Kidney (tissue), 14 donors: Measurements from ENCODE around the gene PAX1. TPM values are rescaled to one million over a fixed set of nuclear protein-coding genes. Genes with fewer than 3 reads are reported as not detected.
A peak's percentile ranks its signal among the peaks of the same experiment; 100 is the strongest.

Experiments
- DNase-seq, 5 donors: peaks; one replicate each; pipeline ENCODE4 v3.0.0-alpha.2; 2013 to 2020
- FAIRE-seq: peaks from 2 replicates; lab custom pipeline; 2012; peaks lifted over from hg19 to GRCh38; lab: Jason Lieb, UNC
- H3K27ac ChIP-seq, 2 donors: one replicate each; pipeline ENCODE4 v1.7.0; 2013; ENCODE audit warnings: low read depth in 2 of 2, low read length in 2 of 2, inconsistent platforms in 1 of 2
- H3K27me3 ChIP-seq: one replicate; pipeline ENCODE4 v1.7.1; 2013; ENCODE audit warnings: low read length, inconsistent platforms; ENCODE audit not compliant: control insufficient read depth, insufficient read depth
- H3K36me3 ChIP-seq, 3 donors: one replicate each; pipeline versions ENCODE4 v1.7.0 to v1.7.1; 2013; ENCODE audit warnings: low read length in 3 of 3, control low read depth in 1 of 3, inconsistent platforms in 1 of 3; ENCODE audit not compliant: insufficient read depth in 3 of 3, control insufficient read depth in 2 of 3
- H3K4me1 ChIP-seq, 3 donors: one replicate each; pipeline versions ENCODE4 v1.7.0 to v1.7.1; 2013; ENCODE audit warnings: low read length in 3 of 3, inconsistent platforms in 1 of 3, low read depth in 1 of 3; ENCODE audit not compliant: control insufficient read depth in 2 of 3, insufficient read depth in 2 of 3
- H3K4me3 ChIP-seq, 3 donors: one replicate each; pipeline versions ENCODE4 v1.7.0 to v1.8.1; 2013; ENCODE audit warnings: low read length in 3 of 3, control low read depth in 1 of 3, inconsistent platforms in 1 of 3
- H3K9ac ChIP-seq, 3 donors: one replicate each; pipeline versions ENCODE4 v1.7.0 to v1.7.1; 2013; ENCODE audit warnings: low read length in 3 of 3, control low read depth in 1 of 3, inconsistent platforms in 1 of 3
- H3K9me3 ChIP-seq, 3 donors: one replicate each; pipeline versions ENCODE4 v1.7.0 to v1.7.1; 2013; ENCODE audit warnings: low read length in 3 of 3, control low read depth in 1 of 3, inconsistent platforms in 1 of 3; ENCODE audit not compliant: control insufficient read depth in 2 of 3, insufficient read depth in 1 of 3
- intact Hi-C: fragments of 100-400 bp; cut with DNase I; formaldehyde crosslinking; loops from one replicate; pipeline ENCODE4 v1.11.1; 2022
- polyA plus RNA-seq: library from polyadenylated mRNA; stranded (reverse); fragments of 350-450 nt; fragmentation: Illumina TruSeq; extraction: RNeasy Lipid Tissue Mini Kit (QIAGEN cat#74804); gene quantifications from one replicate; pipeline ENCODE4 v1.2.3, GENCODE V29; 2014; ENCODE audit warnings: low read depth, low replicate concordance; ENCODE audit not compliant: insufficient read depth
- total RNA-seq: library from RNA; stranded (reverse); fragmentation: NEBNext Ultra II Directional; extraction: Animal tissue kit (Norgen Biotek cat#: 25700); gene quantifications from one replicate; pipeline ENCODE4 v1.2.1, GENCODE V29; 2021
- TF ChIP-seq, protein P1 (sequence below): IDR thresholded peaks from 3 replicates; pipeline ENCODE4 v1.5.1; 2012; ENCODE audit warnings: mild to moderate bottlenecking, moderate library complexity, borderline replicate concordance; ENCODE audit not compliant: insufficient read depth; ENCODE audit errors: extremely low read depth
- donor health status: control.
- donor health status: control.
- donor health status: control.
- donor health status: control.
- donor health status: control.
- donor health status: DM: yes; HTN: yes; CAD: no.
- donor health status: Normal renal cell carcinoma (clear cell type).

Gene PAX1
- total and polyA plus RNA-seq, 2 donors from 2014 or later = not detected

DNA sequence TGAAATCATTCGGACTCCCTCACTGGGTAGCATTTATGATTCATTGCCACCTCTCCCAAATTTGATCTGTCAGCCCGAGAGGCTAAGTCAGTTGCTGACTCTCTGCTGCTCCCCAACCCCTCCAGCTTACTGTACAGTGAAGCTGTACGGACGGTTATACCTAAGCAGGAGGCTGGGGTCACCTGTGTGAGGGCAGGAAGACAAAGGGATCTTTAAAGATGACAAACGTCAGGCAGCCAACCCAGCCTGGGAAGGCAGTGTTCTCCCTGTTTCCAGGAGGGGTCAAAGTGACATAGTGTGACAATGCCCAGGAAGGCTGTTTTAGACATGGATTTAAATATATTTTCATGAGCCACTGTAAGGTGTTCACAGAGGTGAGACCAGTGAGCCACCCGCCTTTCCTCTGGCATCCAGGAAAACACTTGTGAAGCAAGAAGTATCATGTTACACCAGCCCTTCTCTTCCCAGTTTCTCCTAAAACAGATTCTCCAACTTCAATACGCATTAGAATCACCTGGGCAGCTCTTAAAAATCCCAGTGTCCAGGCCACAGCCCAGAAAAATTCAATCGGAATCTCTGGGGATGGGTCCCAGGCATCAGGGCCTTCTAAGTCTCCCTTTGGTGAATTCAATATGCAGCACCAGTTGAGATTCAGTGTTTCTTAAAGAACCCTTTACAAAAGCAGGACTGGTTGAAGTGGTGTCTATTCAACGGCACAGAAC lies 6.8 kb upstream of the PAX1 start:
- no peaks in the 10 kb centered on the region for H3K36me3 ChIP-seq
- peaks cover 0 to 3% (median 0%) of the 10 kb centered on the region in 3 donors for H3K4me1 ChIP-seq
- peak in 1 of 5 donors; percentile 24 for DNase-seq
- intact Hi-C loops = no loop called here
- TF ChIP-seq, protein P1, sequence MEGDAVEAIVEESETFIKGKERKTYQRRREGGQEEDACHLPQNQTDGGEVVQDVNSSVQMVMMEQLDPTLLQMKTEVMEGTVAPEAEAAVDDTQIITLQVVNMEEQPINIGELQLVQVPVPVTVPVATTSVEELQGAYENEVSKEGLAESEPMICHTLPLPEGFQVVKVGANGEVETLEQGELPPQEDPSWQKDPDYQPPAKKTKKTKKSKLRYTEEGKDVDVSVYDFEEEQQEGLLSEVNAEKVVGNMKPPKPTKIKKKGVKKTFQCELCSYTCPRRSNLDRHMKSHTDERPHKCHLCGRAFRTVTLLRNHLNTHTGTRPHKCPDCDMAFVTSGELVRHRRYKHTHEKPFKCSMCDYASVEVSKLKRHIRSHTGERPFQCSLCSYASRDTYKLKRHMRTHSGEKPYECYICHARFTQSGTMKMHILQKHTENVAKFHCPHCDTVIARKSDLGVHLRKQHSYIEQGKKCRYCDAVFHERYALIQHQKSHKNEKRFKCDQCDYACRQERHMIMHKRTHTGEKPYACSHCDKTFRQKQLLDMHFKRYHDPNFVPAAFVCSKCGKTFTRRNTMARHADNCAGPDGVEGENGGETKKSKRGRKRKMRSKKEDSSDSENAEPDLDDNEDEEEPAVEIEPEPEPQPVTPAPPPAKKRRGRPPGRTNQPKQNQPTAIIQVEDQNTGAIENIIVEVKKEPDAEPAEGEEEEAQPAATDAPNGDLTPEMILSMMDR = no peak
- no peak overlapping the region for H3K27ac ChIP-seq
- no peak for FAIRE-seq
- no peak overlapping the region for H3K9ac ChIP-seq
- H3K4me3 ChIP-seq = no peak overlapping the region
- peaks cover 71% of the 10 kb centered on the region for H3K27me3 ChIP-seq
- no peaks in the 10 kb centered on the region for H3K9me3 ChIP-seq

DNA sequence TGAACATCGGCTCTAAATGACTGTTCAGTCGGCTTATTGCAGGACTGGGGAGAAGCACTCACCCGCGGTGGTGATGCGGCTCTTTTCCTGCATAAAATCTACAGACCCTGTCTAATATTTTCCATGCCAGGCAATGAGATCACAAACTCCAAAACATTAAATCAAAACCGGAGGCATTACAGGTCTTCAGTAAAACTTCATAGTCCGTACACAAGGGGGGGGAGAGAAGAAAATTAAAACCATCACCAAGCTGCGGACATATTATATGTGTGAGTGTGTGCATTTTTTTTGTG lies 6.3 kb upstream of the PAX1 start:
- intact Hi-C loops = no loop called here
- Histone ChIP-seq H3K4me1 (peaks cover 0 to 3% (median 0%) of the 10 kb centered on the region in 3 donors), H3K27ac (no peak overlapping the region), H3K9me3 (no peaks in the 10 kb centered on the region), H3K9ac (no peak overlapping the region), H3K36me3 (no peaks in the 10 kb centered on the region), H3K27me3 (peaks cover 76% of the 10 kb centered on the region), H3K4me3 (no peak overlapping the region)
- no peak for DNase-seq
- TF ChIP-seq, protein P1 = no peak
- FAIRE-seq = no peak

DNA sequence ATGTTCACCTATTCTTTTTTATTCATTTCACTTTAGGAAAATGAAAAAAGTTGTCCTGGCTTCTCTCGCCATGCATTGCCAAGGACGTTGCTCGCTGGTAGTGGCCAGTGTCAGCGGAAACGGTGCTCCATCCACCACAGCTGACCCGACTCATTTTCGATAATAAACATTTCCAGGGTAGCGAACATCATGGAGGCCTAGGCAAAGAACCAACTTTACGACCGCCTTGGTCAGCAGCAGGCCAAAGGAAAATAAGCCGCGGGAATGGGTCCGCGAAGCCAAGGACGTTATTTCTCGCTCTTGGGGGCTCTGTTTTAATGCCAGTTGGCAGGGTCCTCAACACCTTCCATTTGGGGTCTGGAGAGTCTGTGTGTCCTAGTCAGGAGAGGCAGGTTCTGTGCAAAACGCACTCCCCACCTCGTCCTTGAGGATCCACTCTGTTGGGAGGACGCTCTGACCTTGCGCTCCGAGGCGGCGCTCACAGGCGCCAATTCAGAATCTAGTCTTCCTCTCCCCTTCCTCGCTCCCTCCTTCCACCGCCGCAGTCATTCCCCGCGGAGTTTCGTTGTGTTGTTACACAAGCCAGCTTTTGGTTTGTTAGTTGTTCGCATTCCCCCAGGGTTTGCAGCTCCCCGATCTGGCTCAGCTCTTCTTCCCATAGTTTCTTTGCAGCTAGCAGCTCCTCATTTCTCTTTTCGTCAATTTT lies 4.1 kb upstream of the PAX1 start:
- DNase-seq (peak in 1 of 5 donors; percentile 26), FAIRE-seq (no peak)
- Histone ChIP-seq H3K4me1 (peaks cover 0 to 3% (median 0%) of the 10 kb centered on the region in 3 donors), H3K4me3 (no peak overlapping the region), H3K27ac (no peak overlapping the region), H3K27me3 (peaks cover 88% of the 10 kb centered on the region), H3K9me3 (no peaks in the 10 kb centered on the region), H3K36me3 (no peaks in the 10 kb centered on the region), H3K9ac (no peak overlapping the region)
- TF ChIP-seq, protein P1 = no peak
- intact Hi-C loops = no loop called here
